HG03095 (cell line): ENCODE measurements around the gene ZNF76.

Experiments used
- ATAC-seq: cut with Tn5 transposase; IDR thresholded peaks from one replicate; pipeline ENCODE4 v1.9.1; 2021; ENCODE audit warnings: moderate library complexity; ENCODE audit not compliant: unreplicated experiment

ZNF76 gene

GRCh38 chr6:35236223-35236622, 23.3 kb upstream of the ZNF76 start:
- ATAC-seq = no peak

DNA sequence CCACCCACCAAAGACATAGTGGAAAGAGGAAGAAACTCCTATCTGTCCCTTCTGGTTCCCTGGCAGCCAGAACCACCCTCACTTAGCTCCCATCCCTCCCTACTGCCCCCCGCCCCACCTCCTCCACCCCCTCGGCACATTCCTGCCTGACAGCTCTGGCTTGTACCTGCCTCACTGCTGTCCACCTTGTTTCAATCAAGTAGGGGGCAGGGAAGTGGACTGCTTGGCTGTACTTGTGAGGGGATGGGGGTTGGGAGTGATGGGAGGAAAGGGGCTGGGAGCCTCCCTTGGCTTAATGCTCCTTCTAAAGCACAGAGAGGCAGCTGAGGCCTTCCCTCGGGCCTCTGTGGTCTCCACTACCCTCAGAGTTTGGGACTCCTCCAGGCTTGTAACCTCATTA, 22.1 kb upstream of the ZNF76 start:
- ATAC-seq = no peak

- no peak for ATAC-seq
Measured at GRCh38 chr6:35238843-35239289, 20.7 kb upstream of the ZNF76 start.

DNA sequence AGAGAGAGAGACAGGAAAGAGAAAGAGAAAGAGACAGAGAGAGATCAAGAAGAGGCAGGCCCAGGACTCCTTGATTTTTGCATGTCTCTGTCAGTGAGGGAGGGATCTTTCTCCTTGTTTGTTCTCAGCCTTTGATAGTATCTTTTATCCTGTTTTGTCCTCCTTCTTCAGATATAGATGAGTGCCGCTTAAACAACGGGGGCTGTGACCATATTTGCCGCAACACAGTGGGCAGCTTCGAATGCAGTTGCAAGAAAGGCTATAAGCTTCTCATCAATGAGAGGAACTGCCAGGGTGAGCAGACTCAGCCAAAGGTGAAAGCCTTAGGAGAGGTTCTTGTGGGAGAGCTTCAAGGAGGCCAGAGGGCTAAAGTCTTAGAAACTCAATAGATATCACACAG, 20.0 kb upstream of the ZNF76 start:
- ATAC-seq = no peak

- ATAC-seq = peak; percentile 78
Measured at GRCh38 chr6:35240838-35241801, 18.4 kb upstream of the ZNF76 start.

DNA sequence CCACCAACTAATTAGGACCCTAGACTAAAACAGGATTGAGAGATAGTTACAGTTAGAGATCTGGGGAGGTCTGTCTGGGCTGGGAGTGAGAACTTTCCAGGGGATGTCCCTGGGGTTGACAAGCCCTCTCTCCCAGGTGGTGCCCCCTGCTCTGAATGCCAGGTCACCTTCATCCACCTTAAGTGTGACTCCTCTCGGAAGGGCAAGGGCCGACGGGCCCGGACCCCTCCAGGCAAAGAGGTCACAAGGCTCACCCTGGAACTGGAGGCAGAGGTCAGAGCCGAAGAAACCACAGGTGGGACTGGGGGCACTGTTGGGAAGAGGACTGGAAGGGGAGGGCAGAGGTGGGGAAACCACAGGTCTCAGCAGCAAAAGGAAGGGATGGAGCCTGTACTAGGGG, 17.0 kb upstream of the ZNF76 start:
- no peak for ATAC-seq

GRCh38 chr6:35242906-35243305, 16.6 kb upstream of the ZNF76 start:
- no peak for ATAC-seq

DNA sequence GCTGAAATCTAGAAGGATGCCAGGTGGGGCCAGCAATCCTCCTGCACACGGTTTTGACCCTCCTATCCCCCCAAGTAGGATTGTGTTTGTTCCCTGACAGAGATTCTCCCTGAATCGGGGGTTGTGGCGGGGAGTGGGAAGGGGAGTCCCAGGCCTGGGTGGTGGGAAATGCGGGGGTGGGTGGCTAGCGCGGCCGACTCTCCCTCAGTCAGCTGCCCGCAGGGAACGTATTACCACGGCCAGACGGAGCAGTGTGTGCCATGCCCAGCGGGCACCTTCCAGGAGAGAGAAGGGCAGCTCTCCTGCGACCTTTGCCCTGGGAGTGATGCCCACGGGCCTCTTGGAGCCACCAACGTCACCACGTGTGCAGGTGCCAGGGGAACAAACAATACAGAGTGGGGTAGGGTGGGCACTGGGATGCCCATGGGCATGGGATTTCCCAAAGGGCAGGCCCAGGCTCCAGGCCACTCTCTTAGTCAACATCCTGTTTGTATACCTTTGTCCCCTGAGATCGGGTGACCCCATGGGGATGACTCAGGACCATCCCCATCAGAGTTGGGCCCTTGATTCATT, 16.1 kb upstream of the ZNF76 start:
- no peak for ATAC-seq

DNA sequence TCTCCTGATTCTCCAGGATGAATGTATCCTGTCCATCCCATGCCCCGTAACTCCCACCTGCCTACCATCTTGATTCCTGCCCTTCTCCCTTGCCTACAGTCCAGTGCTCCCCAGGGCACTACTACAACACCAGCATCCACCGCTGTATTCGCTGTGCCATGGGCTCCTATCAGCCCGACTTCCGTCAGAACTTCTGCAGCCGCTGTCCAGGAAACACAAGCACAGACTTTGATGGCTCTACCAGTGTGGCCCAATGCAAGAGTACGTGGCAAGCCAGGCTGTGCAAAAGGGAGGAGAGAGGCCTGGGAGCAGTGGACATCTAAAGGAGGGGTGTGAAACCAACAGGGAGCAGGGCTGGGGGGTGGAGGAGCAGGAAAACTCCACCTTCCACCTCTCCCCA, 15.0 kb upstream of the ZNF76 start:
- no peak for ATAC-seq

GRCh38 chr6:35247642-35248231, 11.8 kb upstream of the ZNF76 start:
- no peak for ATAC-seq

GRCh38 chr6:35248300-35248699, 11.2 kb upstream of the ZNF76 start:
- no peak for ATAC-seq

DNA sequence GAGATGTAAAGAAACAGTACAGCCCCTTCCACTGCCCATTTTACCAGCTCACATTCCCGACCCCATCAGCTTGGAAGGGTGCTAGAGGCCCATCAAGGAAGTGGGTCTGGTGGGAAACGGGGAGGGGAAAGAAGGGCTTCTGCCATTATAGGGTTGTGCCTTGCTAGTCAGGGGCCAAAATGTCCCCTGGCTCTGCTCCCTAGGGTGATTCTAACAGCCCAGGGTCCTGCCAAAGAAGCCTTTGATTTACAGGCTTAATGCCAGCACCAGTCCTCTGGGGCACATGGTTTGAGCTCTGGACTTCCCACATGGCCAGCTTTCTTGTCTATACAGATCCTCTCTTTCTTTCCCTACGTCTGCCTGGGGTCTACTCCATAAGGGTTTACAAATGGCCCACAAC, 10.6 kb upstream of the ZNF76 start:
- no peak for ATAC-seq

GRCh38 chr6:35251949-35252348, 7.6 kb upstream of the ZNF76 start:
- ATAC-seq = no peak

GRCh38 chr6:35253249-35253648, 6.3 kb upstream of the ZNF76 start:
- no peak for ATAC-seq

- no peak for ATAC-seq
Measured at GRCh38 chr6:35258336-35258735, 1.2 kb upstream of the ZNF76 start.

GRCh38 chr6:35258858-35259193, 709 bp upstream of the ZNF76 start:
- peak; percentile 6 for ATAC-seq

GRCh38 chr6:35259948-35260590, 534 bp downstream of the ZNF76 start:
- ATAC-seq = peak; percentile 38

GRCh38 chr6:35260591-35261570, 1.3 kb downstream of the ZNF76 start:
- ATAC-seq = no peak

DNA sequence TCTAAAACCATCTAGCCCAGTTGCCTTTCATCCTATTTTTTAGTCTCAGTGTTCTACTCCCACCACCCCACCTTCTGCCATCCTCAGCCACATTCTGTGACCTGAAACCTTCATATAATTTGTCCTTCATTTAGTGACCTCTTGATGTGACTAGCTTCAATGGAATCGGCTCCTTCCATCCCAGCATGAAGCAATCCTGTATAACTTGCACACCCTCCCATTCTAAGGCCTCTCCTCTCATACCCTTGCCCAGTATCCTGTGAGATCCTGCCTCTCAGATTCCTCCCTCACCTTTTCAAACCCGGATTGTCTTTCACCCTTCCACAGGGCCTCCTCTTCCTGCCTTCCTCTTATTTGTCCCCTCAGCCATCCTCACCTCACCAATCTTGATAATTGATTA, 3.1 kb downstream of the ZNF76 start:
- ATAC-seq = no peak

DNA sequence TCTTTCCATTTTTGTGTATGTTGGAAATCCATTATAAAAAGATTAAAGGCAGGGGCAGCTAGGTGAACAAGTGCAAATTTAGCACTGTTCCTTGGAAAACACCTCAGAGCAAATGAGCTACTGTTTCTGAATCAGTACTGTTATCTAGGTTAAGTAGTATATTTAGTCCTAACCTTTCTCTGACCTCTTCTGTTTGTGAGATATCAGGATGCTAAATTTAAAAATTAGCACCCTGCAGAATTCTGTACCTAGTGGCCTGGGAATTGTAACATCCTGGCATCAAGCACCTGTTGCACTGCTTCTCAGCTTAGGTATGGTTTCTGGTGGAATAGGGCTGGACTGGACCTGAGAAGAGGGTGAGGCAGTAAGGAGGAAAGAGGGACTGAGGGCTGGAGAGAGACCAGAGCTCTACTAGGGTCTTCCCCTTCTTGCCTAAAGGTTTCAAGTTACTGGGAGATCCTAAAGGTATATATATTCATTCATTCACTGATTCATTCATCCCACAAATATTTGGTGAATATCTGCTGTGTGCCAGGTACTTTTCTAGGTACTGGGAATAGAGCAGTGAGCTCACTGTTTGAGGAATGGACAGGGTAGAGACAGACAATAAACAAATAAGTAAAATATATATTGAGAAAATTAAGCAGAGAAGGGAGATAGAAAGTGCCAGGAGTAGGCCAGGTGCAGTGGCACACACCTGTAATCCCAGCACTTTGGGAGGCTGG, 5.2 kb downstream of the ZNF76 start:
- no peak for ATAC-seq
